Activated T-helper 2 cell treated with anti-CD3 and anti-CD28 coated beads, Interferon-gamma antibody, Interleukin-2, Interleukin-4, amounts not matched to agents 10 μg/mL and 5 μg/mL and 100 μg/mL, durations not matched to agents 14 hours and 24 hours and 36 hours (primary cell): ENCODE results near the gene SND1. TPM values are rescaled to one million over a fixed set of nuclear protein-coding genes. Genes with fewer than 3 reads are reported as not detected.

ENCODE experiments used
- DNase-seq: peaks from one replicate; pipeline ENCODE4 v3.0.0; 2021; ENCODE audit warnings: low spot score
- H3K27ac Mint-ChIP-seq: one replicate; pipeline ENCODE4 v1.8.0; 2021; ENCODE audit warnings: mixed read lengths
- H3K27me3 Mint-ChIP-seq: one replicate; pipeline ENCODE4 v1.8.0; 2021; ENCODE audit warnings: low read depth, mixed read lengths
- H3K36me3 Mint-ChIP-seq: one replicate; pipeline ENCODE4 v1.8.0; 2021; ENCODE audit warnings: low read depth, mixed read lengths
- H3K4me1 Mint-ChIP-seq: one replicate; pipeline ENCODE4 v1.8.0; 2021; ENCODE audit warnings: low read depth, mixed read lengths
- H3K4me3 Mint-ChIP-seq: one replicate; pipeline ENCODE4 v1.8.0; 2021; ENCODE audit warnings: low read depth, mild to moderate bottlenecking, moderate library complexity, mixed read lengths
- H3K9me3 Mint-ChIP-seq: one replicate; pipeline ENCODE4 v1.8.0; 2021; ENCODE audit warnings: mixed read lengths
- intact Hi-C: fragments of 100-400 bp; cut with micrococcal nuclease; formaldehyde crosslinking; loops from one replicate; pipeline ENCODE4 v1.15.1; 2023
- total RNA-seq: library from RNA; stranded (reverse); gene quantifications from 2 replicates; pipeline ENCODE4 v1.2.3, GENCODE V29; 2022

The SND1 gene
- total RNA-seq, 1 donor from 2014 or later: 311 TPM

DNA sequence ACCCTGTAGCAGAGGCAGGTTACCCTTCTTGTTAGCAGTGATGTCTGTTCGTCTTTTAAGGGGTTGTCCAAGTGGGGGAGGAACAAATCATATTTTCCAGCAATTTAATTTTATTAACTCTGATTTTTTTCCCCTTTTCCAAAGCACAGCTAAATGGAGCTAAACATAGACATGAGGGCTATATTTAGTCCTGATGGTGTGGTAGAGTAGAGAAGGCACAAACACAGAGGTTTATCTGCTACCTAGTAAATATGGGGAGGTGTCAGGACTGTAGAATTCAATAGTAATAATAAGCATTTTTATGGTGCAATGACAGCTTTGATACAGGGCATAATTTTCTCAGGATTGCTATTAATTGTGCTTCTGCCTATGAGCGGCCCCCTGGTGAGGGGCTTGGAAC lies 356.8 kb downstream of the SND1 start:
- intact Hi-C loops: no loop called here
- H3K4me1 Mint-ChIP-seq: peaks cover 10% of the 10 kb centered on the region
- no peak overlapping the region for H3K4me3 Mint-ChIP-seq
- H3K27me3 Mint-ChIP-seq: no peaks in the 10 kb centered on the region
- H3K27ac Mint-ChIP-seq: no peak overlapping the region
- no peak for DNase-seq
- no peaks in the 10 kb centered on the region for H3K9me3 Mint-ChIP-seq
- peaks cover 10% of the 10 kb centered on the region for H3K36me3 Mint-ChIP-seq

- Mint-ChIP-seq H3K27ac (no peak overlapping the region), H3K4me1 (peaks cover 5% of the 10 kb centered on the region), H3K36me3 (peaks cover 10% of the 10 kb centered on the region), H3K4me3 (no peak overlapping the region), H3K9me3 (no peaks in the 10 kb centered on the region), H3K27me3 (no peaks in the 10 kb centered on the region)
- DNase-seq: no peak
- intact Hi-C loops: no loop called here
These were observed 358.6 kb downstream of the SND1 start for GRCh38 chr7:128010391-128011127.

DNA sequence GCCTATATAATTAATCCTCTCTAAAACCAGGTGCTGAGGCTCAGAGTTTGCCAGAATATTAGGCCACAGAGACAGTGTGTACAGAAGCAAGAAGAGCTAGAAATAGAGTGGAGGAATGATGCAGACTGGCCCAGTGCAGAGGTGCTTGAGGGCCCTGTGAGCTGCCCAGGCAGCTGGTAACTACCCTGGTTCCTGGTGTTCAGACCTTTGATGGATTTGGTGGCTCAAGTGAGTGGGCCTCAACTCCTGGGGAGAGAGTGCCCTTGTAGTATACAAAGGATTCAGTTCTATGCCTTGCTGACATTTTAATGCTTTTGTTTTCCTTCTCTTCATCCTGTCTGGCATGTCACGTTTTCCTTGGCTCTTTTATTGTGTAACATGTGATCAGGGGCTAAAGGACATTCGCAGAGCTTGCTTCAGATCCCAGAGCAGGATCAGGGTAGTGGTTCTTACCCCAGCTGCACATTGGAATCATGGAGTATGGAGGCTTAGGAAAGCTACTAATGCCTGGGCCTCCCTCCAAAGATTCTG lies 359.2 kb downstream of the SND1 start:
- no peak for DNase-seq
- Mint-ChIP-seq H3K4me1 (peaks cover 2% of the 10 kb centered on the region), H3K9me3 (no peaks in the 10 kb centered on the region), H3K4me3 (no peak overlapping the region), H3K27ac (no peak overlapping the region), H3K27me3 (no peaks in the 10 kb centered on the region), H3K36me3 (peaks cover 10% of the 10 kb centered on the region)
- intact Hi-C loops: no loop called here

DNA sequence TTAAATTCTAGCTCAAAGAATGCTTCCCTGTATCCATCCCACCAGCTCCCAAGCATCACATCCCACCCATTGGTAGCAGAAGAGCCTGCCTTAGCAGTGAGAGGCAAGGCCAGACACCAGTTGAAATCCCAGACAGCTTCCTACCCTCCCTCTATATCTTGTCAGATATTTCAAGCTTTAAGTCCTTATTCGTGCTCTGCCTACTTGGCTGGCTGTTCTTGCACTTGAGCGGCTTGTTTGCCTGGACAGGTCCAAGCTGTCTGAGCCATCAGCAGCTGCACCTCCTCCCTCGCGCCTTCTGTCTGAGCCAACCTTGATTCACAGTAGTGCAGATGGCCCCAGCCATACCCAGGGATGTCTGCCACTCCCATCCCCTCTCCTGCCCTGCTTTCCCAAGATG lies 362.8 kb downstream of the SND1 start:
- intact Hi-C loops: no loop called here
- H3K27me3 Mint-ChIP-seq: no peaks in the 10 kb centered on the region
- peaks cover 2% of the 10 kb centered on the region for H3K4me1 Mint-ChIP-seq
- DNase-seq: no peak
- H3K36me3 Mint-ChIP-seq: peaks cover 12% of the 10 kb centered on the region
- no peak overlapping the region for H3K4me3 Mint-ChIP-seq
- no peak overlapping the region for H3K27ac Mint-ChIP-seq
- H3K9me3 Mint-ChIP-seq: no peaks in the 10 kb centered on the region

DNA sequence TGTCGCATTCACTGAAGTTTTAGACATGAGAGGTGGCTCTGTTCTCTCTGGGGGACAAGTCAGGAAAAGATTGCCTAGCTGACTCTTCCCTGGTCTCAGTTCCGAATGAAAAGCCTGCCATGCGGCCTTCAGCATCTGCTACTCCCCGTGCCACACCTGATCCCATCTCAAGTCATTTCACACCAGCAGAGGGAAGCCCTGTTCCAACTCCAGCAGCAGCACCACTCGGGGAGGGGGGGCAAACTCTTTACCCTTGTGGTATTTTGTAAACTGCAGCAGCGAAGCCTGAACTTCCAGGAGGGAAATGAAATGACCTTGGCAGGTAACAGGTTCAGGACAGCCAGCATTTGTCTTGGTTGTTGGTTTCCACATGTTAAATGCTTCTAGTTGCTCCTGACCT lies 365.5 kb downstream of the SND1 start:
- no peak for DNase-seq
- Mint-ChIP-seq H3K4me3 (no peak overlapping the region), H3K4me1 (peaks cover 8% of the 10 kb centered on the region), H3K27me3 (no peaks in the 10 kb centered on the region), H3K27ac (no peak overlapping the region), H3K36me3 (peaks cover 10% of the 10 kb centered on the region), H3K9me3 (no peaks in the 10 kb centered on the region)
- intact Hi-C loops: no loop called here

GRCh38 chr7:128017862-128018845 lies 366.2 kb downstream of the SND1 start:
- no peak overlapping the region for H3K4me3 Mint-ChIP-seq
- no peaks in the 10 kb centered on the region for H3K9me3 Mint-ChIP-seq
- H3K36me3 Mint-ChIP-seq: peaks cover 10% of the 10 kb centered on the region
- H3K4me1 Mint-ChIP-seq: peaks cover 8% of the 10 kb centered on the region
- H3K27me3 Mint-ChIP-seq: no peaks in the 10 kb centered on the region
- H3K27ac Mint-ChIP-seq: no peak overlapping the region
- intact Hi-C loops: no loop called here
- DNase-seq: no peak

DNA sequence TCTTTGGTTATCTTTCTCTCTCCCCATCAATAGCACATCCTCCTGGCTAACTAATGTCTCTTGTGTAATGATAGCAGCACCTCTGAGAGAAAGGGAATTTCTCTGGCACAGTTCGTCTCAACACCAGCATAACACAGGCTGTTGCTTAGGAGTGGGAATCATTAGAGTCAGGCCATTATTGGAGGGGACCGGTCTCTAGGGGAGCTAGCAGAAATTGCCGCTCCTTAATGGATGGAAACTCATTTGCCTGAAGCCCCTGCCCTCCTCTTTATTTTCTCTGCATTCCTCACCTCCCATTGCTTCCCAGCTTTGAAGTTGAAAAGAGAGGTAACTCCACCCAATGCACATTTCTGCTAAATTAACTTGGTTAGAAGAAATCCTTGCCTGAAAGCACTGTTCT lies 367.3 kb downstream of the SND1 start:
- Mint-ChIP-seq H3K27me3 (no peaks in the 10 kb centered on the region), H3K36me3 (peaks cover 10% of the 10 kb centered on the region), H3K4me1 (peaks cover 8% of the 10 kb centered on the region), H3K9me3 (no peaks in the 10 kb centered on the region), H3K27ac (no peak overlapping the region), H3K4me3 (no peak overlapping the region)
- intact Hi-C loops: no loop called here
- DNase-seq: no peak

DNA sequence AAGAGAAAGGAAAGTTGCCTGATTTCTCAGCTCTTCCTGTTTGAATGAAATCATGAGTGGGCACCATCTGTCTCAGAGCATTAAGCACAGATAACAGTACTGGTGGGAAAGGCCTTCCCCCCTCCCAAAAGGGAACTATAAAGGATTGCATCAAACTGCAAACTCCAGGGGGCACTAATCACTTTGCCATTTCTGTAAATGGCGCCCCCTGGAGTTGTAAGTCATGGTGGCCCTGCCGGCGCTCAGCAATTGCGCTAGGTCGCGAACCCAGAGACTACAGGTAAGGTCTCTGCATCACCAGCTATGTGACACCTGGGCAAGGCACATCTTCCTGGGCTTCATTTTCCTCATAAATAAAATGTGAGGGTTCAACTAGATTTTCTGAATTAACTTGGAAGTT lies 368.2 kb downstream of the SND1 start:
- H3K9me3 Mint-ChIP-seq: no peaks in the 10 kb centered on the region

DNA sequence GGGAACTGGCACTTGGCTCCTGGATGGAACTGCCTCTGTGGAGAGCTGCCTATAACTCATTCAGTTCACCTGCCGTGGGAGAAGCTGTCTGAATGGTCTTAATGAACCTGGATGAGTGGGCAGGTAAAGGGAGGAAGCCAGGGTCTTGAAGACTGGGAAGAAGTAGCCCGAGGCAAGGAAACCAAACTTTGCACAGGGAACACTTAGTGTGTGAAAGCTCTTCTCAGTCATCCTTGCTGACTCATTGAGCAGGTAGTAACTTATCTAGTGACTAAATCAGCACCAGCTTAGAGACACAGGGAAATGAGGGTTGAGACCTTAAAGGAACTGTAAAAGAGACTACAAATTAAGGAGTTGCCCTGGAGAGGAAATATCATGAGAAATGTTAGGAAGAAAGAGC lies 369.4 kb downstream of the SND1 start:
- Mint-ChIP-seq H3K9me3 (no peaks in the 10 kb centered on the region), H3K27ac (no peak overlapping the region), H3K4me1 (peaks cover 8% of the 10 kb centered on the region), H3K36me3 (peaks cover 10% of the 10 kb centered on the region), H3K27me3 (no peaks in the 10 kb centered on the region), H3K4me3 (no peak overlapping the region)
- no peak for DNase-seq
- intact Hi-C loops: no loop called here

More for the DNA sequence above, 368.2 kb downstream of the SND1 start:
- intact Hi-C loops: no loop called here
- Mint-ChIP-seq H3K4me3 (no peak overlapping the region), H3K27ac (no peak overlapping the region), H3K36me3 (peaks cover 10% of the 10 kb centered on the region), H3K4me1 (peaks cover 8% of the 10 kb centered on the region), H3K27me3 (no peaks in the 10 kb centered on the region)
- DNase-seq: no peak

- H3K4me3 Mint-ChIP-seq: no peak overlapping the region
- no peak for DNase-seq
- intact Hi-C loops: no loop called here
- no peaks in the 10 kb centered on the region for H3K9me3 Mint-ChIP-seq
- peaks cover 10% of the 10 kb centered on the region for H3K36me3 Mint-ChIP-seq
- peaks cover 8% of the 10 kb centered on the region for H3K4me1 Mint-ChIP-seq
- H3K27me3 Mint-ChIP-seq: no peaks in the 10 kb centered on the region
- H3K27ac Mint-ChIP-seq: no peak overlapping the region
These were observed 370.9 kb downstream of the SND1 start for GRCh38 chr7:128022631-128023532.

- Mint-ChIP-seq H3K27me3 (peaks cover under 1% of the 10 kb centered on the region), H3K9me3 (no peaks in the 10 kb centered on the region), H3K27ac (no peak overlapping the region), H3K36me3 (peaks cover 14% of the 10 kb centered on the region), H3K4me1 (peaks cover 8% of the 10 kb centered on the region), H3K4me3 (no peak overlapping the region)
- no peak for DNase-seq
- intact Hi-C loops: no loop called here
These were observed 372.2 kb downstream of the SND1 start for GRCh38 chr7:128024151-128024550.

DNA sequence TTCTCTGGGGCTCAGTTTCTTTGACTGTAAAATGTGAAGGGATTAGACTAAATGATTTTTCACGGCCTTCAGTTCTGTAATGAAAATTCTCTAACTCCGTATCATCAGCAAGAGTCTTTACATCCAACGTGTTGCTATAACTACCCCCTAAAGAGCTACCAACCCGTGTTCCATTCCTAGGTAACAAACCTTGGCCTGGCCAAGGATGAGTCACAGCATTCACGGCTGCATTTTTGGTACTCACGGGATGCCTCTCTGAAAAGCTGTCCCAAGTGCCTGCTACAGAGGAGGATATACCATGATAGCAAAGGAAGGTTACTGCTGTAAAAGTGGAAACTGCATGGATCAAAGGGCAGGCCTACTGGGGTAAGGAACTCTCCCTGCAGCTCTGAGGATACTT lies 373.4 kb downstream of the SND1 start:
- intact Hi-C loops: no loop called here
- no peak for DNase-seq
- Mint-ChIP-seq H3K36me3 (peaks cover 21% of the 10 kb centered on the region), H3K27ac (no peak overlapping the region), H3K4me3 (no peak overlapping the region), H3K9me3 (no peaks in the 10 kb centered on the region), H3K4me1 (peaks cover 8% of the 10 kb centered on the region), H3K27me3 (peaks cover 8% of the 10 kb centered on the region)
